Measurements from ENCODE around the gene DHX58.

- TF ChIP-seq, protein P1, sequence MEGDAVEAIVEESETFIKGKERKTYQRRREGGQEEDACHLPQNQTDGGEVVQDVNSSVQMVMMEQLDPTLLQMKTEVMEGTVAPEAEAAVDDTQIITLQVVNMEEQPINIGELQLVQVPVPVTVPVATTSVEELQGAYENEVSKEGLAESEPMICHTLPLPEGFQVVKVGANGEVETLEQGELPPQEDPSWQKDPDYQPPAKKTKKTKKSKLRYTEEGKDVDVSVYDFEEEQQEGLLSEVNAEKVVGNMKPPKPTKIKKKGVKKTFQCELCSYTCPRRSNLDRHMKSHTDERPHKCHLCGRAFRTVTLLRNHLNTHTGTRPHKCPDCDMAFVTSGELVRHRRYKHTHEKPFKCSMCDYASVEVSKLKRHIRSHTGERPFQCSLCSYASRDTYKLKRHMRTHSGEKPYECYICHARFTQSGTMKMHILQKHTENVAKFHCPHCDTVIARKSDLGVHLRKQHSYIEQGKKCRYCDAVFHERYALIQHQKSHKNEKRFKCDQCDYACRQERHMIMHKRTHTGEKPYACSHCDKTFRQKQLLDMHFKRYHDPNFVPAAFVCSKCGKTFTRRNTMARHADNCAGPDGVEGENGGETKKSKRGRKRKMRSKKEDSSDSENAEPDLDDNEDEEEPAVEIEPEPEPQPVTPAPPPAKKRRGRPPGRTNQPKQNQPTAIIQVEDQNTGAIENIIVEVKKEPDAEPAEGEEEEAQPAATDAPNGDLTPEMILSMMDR (conservative IDR thresholded peaks at IDR 0.05; ENCODE audit: low read depth, low read length) = no peak
- TF ChIP-seq EZH2 (IDR thresholded peaks at IDR 0.05; ENCODE audit: borderline replicate concordance, low read depth, low read length, poor library complexity, severe bottlenecking) = no peak
These were observed 8.2 kb downstream of the DHX58 start for GRCh38 chr17:42104264-42104663.
